ENCODE measurements around the gene RNF13.
A peak's percentile ranks its signal among the peaks of the same experiment; 100 is the strongest.
"Not testable (repeated sequence)": the region's sequence is repeated elsewhere in the genome, so short reads cannot be mapped to it uniquely, and the experiment has no call there.

RNF13 gene

GRCh38 chr3:149839896-149840295, 26.9 kb downstream of the RNF13 start:
- DNase-seq (ENCODE audit: low read depth in 2 of 2) = no peak

GRCh38 chr3:149843502-149843901, 30.5 kb downstream of the RNF13 start:
- no peak for DNase-seq (ENCODE audit: low read depth in 2 of 2)

- no peak for DNase-seq (ENCODE audit: low read depth in 2 of 2)
Observed at GRCh38 chr3:149844091-149844490, 31.1 kb downstream of the RNF13 start.

- DNase-seq (ENCODE audit: low read depth in 2 of 2) = no peak
Observed at GRCh38 chr3:149845570-149846244, 32.7 kb downstream of the RNF13 start.

- no peak for DNase-seq (ENCODE audit: low read depth in 2 of 2)
Observed at GRCh38 chr3:149848238-149848637, 35.2 kb downstream of the RNF13 start.

- DNase-seq (ENCODE audit: low read depth in 2 of 2) = no peak
Observed at GRCh38 chr3:149848688-149849087, 35.7 kb downstream of the RNF13 start.

- DNase-seq (ENCODE audit: low read depth in 2 of 2) = no peak
Observed at GRCh38 chr3:149850787-149851584, 38.0 kb downstream of the RNF13 start.

GRCh38 chr3:149858911-149859310, 45.9 kb downstream of the RNF13 start:
- no peak for DNase-seq (ENCODE audit: low read depth in 2 of 2)

- DNase-seq (ENCODE audit: low read depth in 2 of 2) = no peak
Observed at GRCh38 chr3:149860881-149861280, 47.9 kb downstream of the RNF13 start.

- no peak for DNase-seq (ENCODE audit: low read depth in 2 of 2)
Observed at GRCh38 chr3:149867563-149867962, 54.5 kb downstream of the RNF13 start.

GRCh38 chr3:149871855-149872254, 58.8 kb downstream of the RNF13 start:
- DNase-seq (ENCODE audit: low read depth in 2 of 2) = no peak

GRCh38 chr3:149872589-149872988, 59.6 kb downstream of the RNF13 start:
- DNase-seq (ENCODE audit: low read depth in 2 of 2) = no peak

GRCh38 chr3:149877668-149878067, 64.7 kb downstream of the RNF13 start:
- no peak for DNase-seq (ENCODE audit: low read depth in 2 of 2)

GRCh38 chr3:149879872-149880271, 66.9 kb downstream of the RNF13 start:
- DNase-seq (ENCODE audit: low read depth in 2 of 2) = peak; percentile 27 to 28

- no peak for DNase-seq (ENCODE audit: low read depth in 2 of 2)
Observed at GRCh38 chr3:149881879-149882278, 68.9 kb downstream of the RNF13 start.

- no peak for DNase-seq (ENCODE audit: low read depth in 2 of 2)
Observed at GRCh38 chr3:149883134-149883533, 70.1 kb downstream of the RNF13 start.

- DNase-seq (ENCODE audit: low read depth in 2 of 2) = not testable (repeated sequence)
Observed at GRCh38 chr3:149883860-149884259, 70.8 kb downstream of the RNF13 start.

- DNase-seq (ENCODE audit: low read depth in 2 of 2) = not testable (repeated sequence)
Observed at GRCh38 chr3:149884848-149885247, 71.8 kb downstream of the RNF13 start.

- DNase-seq (ENCODE audit: low read depth in 2 of 2) = no peak
Observed at GRCh38 chr3:149886957-149887356, 73.9 kb downstream of the RNF13 start.

GRCh38 chr3:149891621-149892020, 78.6 kb downstream of the RNF13 start:
- no peak for DNase-seq (ENCODE audit: low read depth in 2 of 2)

GRCh38 chr3:149892371-149892770, 79.4 kb downstream of the RNF13 start:
- no peak for DNase-seq (ENCODE audit: low read depth in 2 of 2)

- no peak for DNase-seq (ENCODE audit: low read depth in 2 of 2)
Observed at GRCh38 chr3:149894205-149894604, 81.2 kb downstream of the RNF13 start.

GRCh38 chr3:149895339-149895738, 82.3 kb downstream of the RNF13 start:
- DNase-seq (ENCODE audit: low read depth in 2 of 2) = no peak

Data from fibroblast of skin of left biceps (primary cell).